Measurements from ENCODE around the gene MBNL1.
"Not testable (repeated sequence)": the region's sequence is repeated elsewhere in the genome, so short reads cannot be mapped to it uniquely, and the experiment has no call there.

Gene MBNL1

GRCh38 chr3:152438181-152438580, 169.5 kb downstream of the MBNL1 start:
- H3K27me3 Mint-ChIP-seq (ENCODE audit: low read depth, poor library complexity), result no peaks in the 10 kb centered on the region
- DNase-seq, result no peak

GRCh38 chr3:152438706-152439105, 170.0 kb downstream of the MBNL1 start:
- Mint-ChIP-seq H3K9me3 (peaks cover 21% of the 10 kb centered on the region), H3K4me1 (no peaks in the 10 kb centered on the region), H3K4me3 (no peak overlapping the region), H3K27me3 (ENCODE audit: low read depth, poor library complexity) (no peaks in the 10 kb centered on the region), H3K27ac (no peak overlapping the region), H3K36me3 (ENCODE audit: low read depth) (peaks cover 23% of the 10 kb centered on the region)
- TF ChIP-seq, protein P1, sequence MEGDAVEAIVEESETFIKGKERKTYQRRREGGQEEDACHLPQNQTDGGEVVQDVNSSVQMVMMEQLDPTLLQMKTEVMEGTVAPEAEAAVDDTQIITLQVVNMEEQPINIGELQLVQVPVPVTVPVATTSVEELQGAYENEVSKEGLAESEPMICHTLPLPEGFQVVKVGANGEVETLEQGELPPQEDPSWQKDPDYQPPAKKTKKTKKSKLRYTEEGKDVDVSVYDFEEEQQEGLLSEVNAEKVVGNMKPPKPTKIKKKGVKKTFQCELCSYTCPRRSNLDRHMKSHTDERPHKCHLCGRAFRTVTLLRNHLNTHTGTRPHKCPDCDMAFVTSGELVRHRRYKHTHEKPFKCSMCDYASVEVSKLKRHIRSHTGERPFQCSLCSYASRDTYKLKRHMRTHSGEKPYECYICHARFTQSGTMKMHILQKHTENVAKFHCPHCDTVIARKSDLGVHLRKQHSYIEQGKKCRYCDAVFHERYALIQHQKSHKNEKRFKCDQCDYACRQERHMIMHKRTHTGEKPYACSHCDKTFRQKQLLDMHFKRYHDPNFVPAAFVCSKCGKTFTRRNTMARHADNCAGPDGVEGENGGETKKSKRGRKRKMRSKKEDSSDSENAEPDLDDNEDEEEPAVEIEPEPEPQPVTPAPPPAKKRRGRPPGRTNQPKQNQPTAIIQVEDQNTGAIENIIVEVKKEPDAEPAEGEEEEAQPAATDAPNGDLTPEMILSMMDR (IDR thresholded peaks at IDR 0.05), result no peak
- no peak for DNase-seq

More at GRCh38 chr3:152438181-152438580, 169.5 kb downstream of the MBNL1 start:
- Mint-ChIP-seq H3K4me3 (no peak overlapping the region), H3K27ac (no peak overlapping the region), H3K4me1 (no peaks in the 10 kb centered on the region), H3K36me3 (ENCODE audit: low read depth) (peaks cover 24% of the 10 kb centered on the region), H3K9me3 (peaks cover 23% of the 10 kb centered on the region)
- TF ChIP-seq, protein P1 (IDR thresholded peaks at IDR 0.05), result no peak

- H3K27me3 Mint-ChIP-seq (ENCODE audit: low read depth, poor library complexity); H3K4me3 Mint-ChIP-seq; H3K4me1 Mint-ChIP-seq; H3K9me3 Mint-ChIP-seq; H3K27ac Mint-ChIP-seq; DNase-seq; H3K36me3 Mint-ChIP-seq (ENCODE audit: low read depth): not testable (repeated sequence)
Measured at GRCh38 chr3:152440243-152440642, 171.5 kb downstream of the MBNL1 start.

- TF ChIP-seq, protein P1 (IDR thresholded peaks at IDR 0.05), result no peak
- Mint-ChIP-seq H3K4me3 (no peak overlapping the region), H3K27ac (no peak overlapping the region), H3K9me3 (no peaks in the 10 kb centered on the region), H3K27me3 (ENCODE audit: low read depth, poor library complexity) (peaks cover 4% of the 10 kb centered on the region), H3K36me3 (ENCODE audit: low read depth) (peaks cover 6% of the 10 kb centered on the region), H3K4me1 (no peaks in the 10 kb centered on the region)
- no peak for DNase-seq
Measured at GRCh38 chr3:152443212-152444023, 174.7 kb downstream of the MBNL1 start.

DNA sequence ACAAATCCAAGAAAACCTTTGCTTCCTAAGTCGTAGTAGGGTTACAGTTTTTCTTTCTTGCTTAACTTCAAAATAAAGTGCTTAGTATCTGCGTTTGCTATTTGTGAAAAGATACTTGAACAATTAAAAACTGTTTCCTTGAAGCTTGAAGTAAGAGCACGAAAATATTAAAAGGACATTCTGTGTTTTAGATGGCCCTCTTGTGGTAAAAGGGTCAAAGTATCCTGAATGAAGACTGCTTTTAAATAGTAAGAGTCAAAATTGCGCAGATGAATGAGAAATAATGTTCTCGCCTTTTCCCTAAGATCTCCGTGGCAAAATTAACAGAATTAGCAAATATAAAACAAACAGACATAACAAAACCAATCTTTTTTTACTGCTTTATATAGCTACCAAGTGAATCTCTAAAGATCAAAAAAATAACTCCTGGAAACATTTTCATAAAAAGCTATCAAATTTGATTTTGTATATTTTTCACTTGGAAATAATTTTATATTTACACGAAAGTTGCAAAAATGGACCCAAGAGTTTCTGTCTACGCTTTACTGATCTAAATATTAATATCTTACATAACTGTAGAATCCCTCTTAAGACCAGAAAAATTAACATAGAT, 175.4 kb downstream of the MBNL1 start:
- no peak overlapping the region for H3K27ac Mint-ChIP-seq
- H3K4me3 Mint-ChIP-seq, result no peak overlapping the region
- no peaks in the 10 kb centered on the region for H3K9me3 Mint-ChIP-seq
- H3K4me1 Mint-ChIP-seq, result no peaks in the 10 kb centered on the region
- H3K36me3 Mint-ChIP-seq (ENCODE audit: low read depth), result peaks cover 6% of the 10 kb centered on the region
- no peak for DNase-seq
- peaks cover 4% of the 10 kb centered on the region for H3K27me3 Mint-ChIP-seq (ENCODE audit: low read depth, poor library complexity)
- TF ChIP-seq, protein P1 (IDR thresholded peaks at IDR 0.05), result peak; percentile 60

GRCh38 chr3:152445212-152445611, 176.5 kb downstream of the MBNL1 start:
- H3K27ac Mint-ChIP-seq, result no peak overlapping the region
- DNase-seq, result no peak
- H3K36me3 Mint-ChIP-seq (ENCODE audit: low read depth), result peaks cover 6% of the 10 kb centered on the region
- H3K27me3 Mint-ChIP-seq (ENCODE audit: low read depth, poor library complexity), result peaks cover 4% of the 10 kb centered on the region
- no peak overlapping the region for H3K4me3 Mint-ChIP-seq
- TF ChIP-seq, protein P1 (IDR thresholded peaks at IDR 0.05), result no peak
- no peaks in the 10 kb centered on the region for H3K9me3 Mint-ChIP-seq
- no peaks in the 10 kb centered on the region for H3K4me1 Mint-ChIP-seq

All from nephron progenitor cell (in vitro differentiated cells).